ENCODE data around the gene AKNA.

- no peak for TF ChIP-seq CTCF (conservative IDR thresholded peaks at IDR 0.05)
- no peak for TF ChIP-seq EZH2 (IDR thresholded peaks at IDR 0.05; ENCODE audit: low read depth)
Observed at GRCh38 chr9:114367366-114367765, 20.4 kb downstream of the AKNA start.

Data from PC-9 (cell line).